BLaER1 (cell line): ENCODE data around the gene LAGE3.

Source experiments
- H3K27ac ChIP-seq: shearing (Covaris generic); formaldehyde crosslinking; 2 replicates; pipeline ENCODE4 v1.8.1; 2022
- H3K27me3 ChIP-seq: shearing (Covaris generic); formaldehyde crosslinking; 2 replicates; pipeline ENCODE4 v1.8.1; 2022
- H3K36me3 ChIP-seq: shearing (Covaris generic); formaldehyde crosslinking; 2 replicates; pipeline ENCODE4 v1.8.1; 2022
- H3K4me1 ChIP-seq: shearing (Covaris generic); formaldehyde crosslinking; 2 replicates; pipeline ENCODE4 v1.8.1; 2022
- H3K4me2 ChIP-seq: shearing (Covaris generic); formaldehyde crosslinking; 2 replicates; pipeline ENCODE4 v1.8.1; 2022
- H3K4me3 ChIP-seq: shearing (Covaris generic); formaldehyde crosslinking; 2 replicates; pipeline ENCODE4 v1.8.1; 2022
- H3K9ac ChIP-seq: shearing (Covaris generic); formaldehyde crosslinking; 2 replicates; pipeline ENCODE4 v1.8.1; 2022
- H3K9me3 ChIP-seq: shearing (Covaris generic); formaldehyde crosslinking; 2 replicates; pipeline ENCODE4 v1.8.1; 2022
- H4K20me1 ChIP-seq: shearing (Covaris generic); formaldehyde crosslinking; 2 replicates; pipeline ENCODE4 v1.8.1; 2022
- Cebpa-rat ChIP-seq: shearing (Covaris generic); IDR thresholded peaks from 2 replicates; pipeline ENCODE4 v1.8.1; 2022

Gene LAGE3

DNA sequence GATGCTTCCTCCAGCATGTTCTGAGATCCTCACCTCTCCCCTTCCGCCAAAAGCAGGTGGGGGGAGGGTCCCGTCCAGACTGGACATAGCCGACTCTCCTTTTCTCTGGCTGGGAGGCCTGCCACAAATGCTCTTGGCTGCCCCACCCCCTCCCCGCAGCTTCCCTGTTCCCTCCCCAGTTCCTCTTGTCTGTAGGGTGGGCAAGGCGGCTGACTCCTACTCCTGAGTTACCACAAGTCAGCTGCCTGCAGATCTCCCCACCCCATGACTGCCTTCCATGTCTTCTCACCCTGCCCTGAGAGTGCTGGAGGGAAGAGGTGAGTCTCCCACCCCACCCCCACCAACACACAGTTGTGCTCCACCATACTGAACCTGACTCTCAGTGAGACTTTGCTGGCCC lies 47.7 kb downstream of the LAGE3 start:
- H3K9me3 ChIP-seq = peaks cover 18% of the 10 kb centered on the region; the same call in 1 of the 2 replicates
- peaks cover 48% of the 10 kb centered on the region for H3K36me3 ChIP-seq
- peak overlapping the region; percentile 77 for H3K4me2 ChIP-seq
- H3K27me3 ChIP-seq = peaks cover 17% of the 10 kb centered on the region; the same call in 1 of the 2 replicates
- H3K27ac ChIP-seq = no peak overlapping the region
- H4K20me1 ChIP-seq = peaks cover 9% of the 10 kb centered on the region
- no peak overlapping the region for H3K4me3 ChIP-seq
- H3K4me1 ChIP-seq = peaks cover 41% of the 10 kb centered on the region
- TF ChIP-seq Cebpa-rat = no peak
- H3K9ac ChIP-seq = no peak overlapping the region

DNA sequence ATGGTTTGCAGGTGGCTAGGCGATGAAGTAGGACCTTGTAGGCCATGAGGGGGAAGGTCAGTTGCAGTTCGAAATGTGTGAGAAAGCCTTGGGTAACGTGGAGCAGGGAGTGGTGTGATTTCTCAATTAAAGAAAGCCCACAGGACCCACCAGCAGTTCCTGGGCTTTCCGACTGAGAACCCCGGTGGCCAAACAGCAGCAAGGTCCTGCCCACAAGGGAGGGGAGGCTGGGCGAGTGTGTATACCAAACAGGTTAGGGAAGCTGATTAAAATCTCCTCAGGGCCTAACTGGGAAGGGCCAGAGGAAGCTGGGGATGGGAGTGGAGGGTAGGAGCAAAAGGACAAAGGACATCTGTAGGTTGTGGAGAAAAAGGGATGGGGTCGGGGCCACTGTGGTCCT lies 48.2 kb downstream of the LAGE3 start:
- Histone ChIP-seq H3K9me3 (peaks cover 18% of the 10 kb centered on the region; the same call in 1 of the 2 replicates), H3K9ac (no peak overlapping the region), H3K4me3 (no peak overlapping the region), H3K27ac (no peak overlapping the region), H3K36me3 (peaks cover 48% of the 10 kb centered on the region), H4K20me1 (peaks cover 9% of the 10 kb centered on the region), H3K27me3 (peaks cover 17% of the 10 kb centered on the region; the same call in 1 of the 2 replicates), H3K4me1 (peaks cover 37% of the 10 kb centered on the region), H3K4me2 (peak overlapping the region; percentile 77)
- TF ChIP-seq Cebpa-rat = no peak

DNA sequence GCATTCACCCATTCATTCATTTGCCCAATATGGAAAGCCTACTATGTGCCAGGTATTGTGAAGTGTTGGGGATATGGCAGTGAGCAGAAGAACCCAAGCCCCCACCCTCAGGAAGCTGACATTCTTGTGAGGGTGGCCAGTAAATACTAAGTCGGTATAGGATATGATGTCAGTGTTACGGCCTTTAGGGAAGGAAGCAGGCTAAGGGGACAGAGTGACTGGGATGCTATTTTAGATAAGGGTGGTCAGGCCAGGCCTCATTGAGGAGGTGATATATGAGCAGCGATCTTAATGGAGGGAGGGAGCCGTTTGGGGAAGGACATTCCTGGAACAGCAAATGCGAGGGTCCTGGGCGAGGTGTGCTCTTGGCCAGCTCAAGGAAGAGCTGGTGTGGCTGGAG lies 48.6 kb downstream of the LAGE3 start:
- Histone ChIP-seq H3K4me3 (no peak overlapping the region), H3K9me3 (peaks cover 18% of the 10 kb centered on the region; the same call in 1 of the 2 replicates), H3K27ac (no peak overlapping the region), H3K27me3 (peaks cover 17% of the 10 kb centered on the region; the same call in 1 of the 2 replicates), H3K9ac (no peak overlapping the region), H3K36me3 (peaks cover 46% of the 10 kb centered on the region), H3K4me2 (peak overlapping the region; percentile 77), H4K20me1 (peaks cover 9% of the 10 kb centered on the region), H3K4me1 (peaks cover 36% of the 10 kb centered on the region)
- no peak for TF ChIP-seq Cebpa-rat

DNA sequence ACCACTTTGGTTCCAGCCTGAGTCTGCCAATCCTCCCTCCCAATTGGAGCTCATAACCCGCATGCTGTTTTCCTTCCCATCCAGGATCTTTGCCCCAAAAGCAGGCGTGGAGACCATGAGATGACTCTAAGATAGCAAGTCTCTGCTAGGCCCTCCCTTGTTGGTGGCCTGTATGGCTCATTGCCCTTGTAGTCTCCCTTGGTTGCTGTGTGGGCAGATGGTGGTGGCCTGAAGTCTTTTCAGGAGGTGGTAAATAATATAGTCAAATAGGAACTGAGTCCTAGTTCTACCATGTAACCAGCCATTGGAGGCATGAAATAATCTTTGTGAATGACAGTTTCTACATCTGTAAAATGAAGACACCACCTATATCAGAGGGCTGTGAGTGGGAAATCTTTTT lies 49.4 kb downstream of the LAGE3 start:
- peaks cover 18% of the 10 kb centered on the region; the same call in 1 of the 2 replicates for H3K9me3 ChIP-seq
- peaks cover 36% of the 10 kb centered on the region for H3K4me1 ChIP-seq
- H3K4me3 ChIP-seq = peak overlapping the region; percentile 78; the same call in 1 of the 2 replicates
- H3K27ac ChIP-seq = no peak overlapping the region
- TF ChIP-seq Cebpa-rat = no peak
- no peak overlapping the region for H3K9ac ChIP-seq
- peaks cover 9% of the 10 kb centered on the region for H4K20me1 ChIP-seq
- peak overlapping the region; percentile 77 for H3K4me2 ChIP-seq
- peaks cover 17% of the 10 kb centered on the region; the same call in 1 of the 2 replicates for H3K27me3 ChIP-seq
- H3K36me3 ChIP-seq = peaks cover 38% of the 10 kb centered on the region

DNA sequence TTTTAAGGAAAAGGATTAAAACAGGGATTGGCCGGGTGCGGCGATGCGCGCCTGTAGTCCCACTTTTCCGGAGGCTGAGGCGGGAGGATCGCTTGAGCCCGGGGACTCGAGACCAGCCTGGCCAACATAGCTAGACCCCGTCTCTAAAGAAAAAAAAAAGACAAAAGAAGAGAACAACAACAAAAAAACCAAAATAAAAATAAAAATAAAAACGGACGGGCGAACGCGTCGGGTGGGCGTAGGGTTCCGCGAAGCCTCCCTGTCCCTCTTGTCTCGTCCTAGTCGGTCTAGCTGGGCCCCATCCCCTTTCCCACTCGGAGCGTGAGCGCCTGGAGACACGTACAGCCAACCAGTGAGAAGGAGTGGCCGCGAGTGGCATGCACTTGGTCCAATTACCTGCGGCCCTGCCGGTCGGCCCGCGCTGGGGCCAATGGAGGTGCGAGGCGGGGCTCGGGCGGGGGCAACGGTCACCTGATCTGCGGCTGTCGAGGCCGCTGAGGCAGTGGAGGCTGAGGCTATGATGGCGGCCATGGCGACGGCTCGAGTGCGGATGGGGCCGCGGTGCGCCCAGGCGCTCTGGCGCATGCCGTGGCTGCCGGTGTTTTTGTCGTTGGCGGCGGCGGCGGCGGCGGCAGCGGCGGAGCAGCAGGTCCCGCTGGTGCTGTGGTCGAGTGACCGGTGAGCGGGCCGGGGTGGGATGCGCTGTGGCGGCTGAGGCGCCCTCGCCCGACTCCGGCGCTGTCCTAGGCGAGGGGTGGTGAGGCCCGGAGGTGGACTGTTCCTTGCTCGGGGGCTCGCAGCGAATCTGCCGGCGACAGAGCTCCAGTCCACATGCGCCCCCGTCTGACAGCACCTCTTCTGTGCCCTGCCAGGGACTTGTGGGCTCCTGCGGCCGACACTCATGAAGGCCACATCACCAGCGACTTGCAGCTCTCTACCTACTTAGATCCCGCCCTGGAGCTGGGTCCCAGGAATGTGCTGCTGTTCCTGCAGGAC lies 50.6 kb downstream of the LAGE3 start, which contains the start of gene ATP6AP1:
TSS of gene ATP6AP1 (plus strand) at position 502 of the 996 bp plus-strand sequence. CDS start at position 518, 16 bp downstream.
- H3K4me2 ChIP-seq = peak within 1 kb of the TSS; percentile 77
- H4K20me1 ChIP-seq = peaks cover 9% of the 10 kb centered on the region
- H3K27me3 ChIP-seq = peaks cover 14% of the 10 kb centered on the region; the same call in 1 of the 2 replicates
- peak within 1 kb of the TSS; percentile 74 for H3K27ac ChIP-seq
- peaks cover 36% of the 10 kb centered on the region for H3K4me1 ChIP-seq
- H3K36me3 ChIP-seq = peaks cover 26% of the 10 kb centered on the region
- peak within 1 kb of the TSS; percentile 78 for H3K4me3 ChIP-seq
- peak within 1 kb of the TSS; percentile 79 for H3K9ac ChIP-seq
- H3K9me3 ChIP-seq = peaks cover 18% of the 10 kb centered on the region; the same call in 1 of the 2 replicates
- no peak for TF ChIP-seq Cebpa-rat
